Thyroid gland (tissue), 4 donors: ENCODE results near the gene SEC14L5. TPM values are rescaled to one million over a fixed set of nuclear protein-coding genes. Genes with fewer than 3 reads are reported as not detected.
"Not testable (repeated sequence)": the region's sequence is repeated elsewhere in the genome, so short reads cannot be mapped to it uniquely, and the experiment has no call there.

Source experiments
- DNase-seq, 2 donors: peaks; one replicate each; pipeline ENCODE4 v3.0.0-alpha.2; 2019
- H3K27ac ChIP-seq, 3 donors: fragments of 200-600 bp; sonication (generic); 1 replicate in 2 of 3; 2 replicates in 1 of 3; pipeline ENCODE4 v1.5.1; 2016 to 2019; ENCODE audit warnings: mild to moderate bottlenecking in 1 of 3, moderate library complexity in 1 of 3
- H3K27me3 ChIP-seq: fragments of 200-600 bp; sonication (generic); one replicate; pipeline ENCODE4 v1.5.1; 2019
- H3K36me3 ChIP-seq, 2 donors: fragments of 200-600 bp; sonication (generic); one replicate each; pipeline ENCODE4 v1.5.1; 2016 to 2019
- H3K4me1 ChIP-seq, 2 donors: fragments of 200-600 bp; sonication (generic); one replicate each; pipeline ENCODE4 v1.5.1; 2017 to 2019
- H3K4me3 ChIP-seq, 3 donors: fragments of 200-600 bp; sonication (generic); replicated peaks in 1 of 3; 1 replicate in 2 of 3; 2 replicates in 1 of 3; pipeline ENCODE4 v1.5.1; 2016; ENCODE audit warnings: mild to moderate bottlenecking in 1 of 3
- H3K9me3 ChIP-seq: fragments of 200-600 bp; sonication (generic); one replicate; pipeline ENCODE4 v1.5.1; 2017
- POLR2A ChIP-seq, 2 donors: fragments of 450-650 bp; IDR thresholded peaks; one replicate each; pipeline ENCODE4 v1.6.1; 2017; ENCODE audit warnings: antibody characterized with exemption in 2 of 2, mild to moderate bottlenecking in 2 of 2, moderate library complexity in 1 of 2
- WGBS, 2 donors: methylation state at CpG; one replicate each; pipeline ENCODE4 v1.1.5; 2017; 5-methylcytosine and 5-hydroxymethylcytosine counted together
- intact Hi-C: fragments of 100-400 bp; cut with DNase I; formaldehyde crosslinking; loops from one replicate; pipeline ENCODE4 v1.15.1; 2023
- total RNA-seq, 4 donors: library from RNA; depleted of rRNA; stranded (reverse); fragments of >200 nt; gene quantifications; one replicate each; pipeline ENCODE4 v1.2.3, GENCODE V29; 2016
- TF ChIP-seq, protein P1 (sequence below), 6 experiments: fragments of 200-600 bp in 3 of 6; fragments of 450-650 bp in 3 of 6; sonication (generic) in 3 of 6; IDR thresholded peaks; one replicate each; pipeline ENCODE4 v1.5.1; 2016 to 2019; ENCODE audit warnings: antibody characterized with exemption in 6 of 6, mild to moderate bottlenecking in 2 of 6, inconsistent platforms in 1 of 6, moderate library complexity in 1 of 6

Gene SEC14L5
- total RNA-seq, 4 donors from 2014 or later = 0.11 to 0.33 (median 0.21) TPM

GRCh38 chr16:5042574-5043171 lies 84.5 kb downstream of the SEC14L5 start:
- Histone ChIP-seq H3K27me3 (no peaks in the 10 kb centered on the region), H3K27ac (no peak overlapping the region), H3K4me3 (no peak overlapping the region), H3K36me3 (peaks cover 0 to 4% of the 10 kb centered on the region in 2 donors), H3K4me1 (peaks cover 0 to 3% of the 10 kb centered on the region in 2 donors), H3K9me3 (no peaks in the 10 kb centered on the region)
- WGBS, 2 donors = 69 to 70% methylated on average over 13 to 14 of the region's 14 CpGs
- intact Hi-C loops = no loop called here
- TF ChIP-seq, protein P1, sequence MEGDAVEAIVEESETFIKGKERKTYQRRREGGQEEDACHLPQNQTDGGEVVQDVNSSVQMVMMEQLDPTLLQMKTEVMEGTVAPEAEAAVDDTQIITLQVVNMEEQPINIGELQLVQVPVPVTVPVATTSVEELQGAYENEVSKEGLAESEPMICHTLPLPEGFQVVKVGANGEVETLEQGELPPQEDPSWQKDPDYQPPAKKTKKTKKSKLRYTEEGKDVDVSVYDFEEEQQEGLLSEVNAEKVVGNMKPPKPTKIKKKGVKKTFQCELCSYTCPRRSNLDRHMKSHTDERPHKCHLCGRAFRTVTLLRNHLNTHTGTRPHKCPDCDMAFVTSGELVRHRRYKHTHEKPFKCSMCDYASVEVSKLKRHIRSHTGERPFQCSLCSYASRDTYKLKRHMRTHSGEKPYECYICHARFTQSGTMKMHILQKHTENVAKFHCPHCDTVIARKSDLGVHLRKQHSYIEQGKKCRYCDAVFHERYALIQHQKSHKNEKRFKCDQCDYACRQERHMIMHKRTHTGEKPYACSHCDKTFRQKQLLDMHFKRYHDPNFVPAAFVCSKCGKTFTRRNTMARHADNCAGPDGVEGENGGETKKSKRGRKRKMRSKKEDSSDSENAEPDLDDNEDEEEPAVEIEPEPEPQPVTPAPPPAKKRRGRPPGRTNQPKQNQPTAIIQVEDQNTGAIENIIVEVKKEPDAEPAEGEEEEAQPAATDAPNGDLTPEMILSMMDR (IDR thresholded peaks at IDR 0.05) = no peak
- no peak for TF ChIP-seq POLR2A (IDR thresholded peaks at IDR 0.05)
- no peak for DNase-seq

- peaks cover 0 to 3% of the 10 kb centered on the region in 2 donors for H3K4me1 ChIP-seq
- peaks cover 0 to 4% of the 10 kb centered on the region in 2 donors for H3K36me3 ChIP-seq
- no peak overlapping the region for H3K27ac ChIP-seq
- intact Hi-C loops = no loop called here
- no peak for DNase-seq
- WGBS, 2 donors = 91 to 93% methylated on average over 4 to 8 of the region's 8 CpGs
- no peak overlapping the region for H3K4me3 ChIP-seq
- TF ChIP-seq POLR2A (IDR thresholded peaks at IDR 0.05) = no peak
- TF ChIP-seq, protein P1 (IDR thresholded peaks at IDR 0.05) = no peak
- no peaks in the 10 kb centered on the region for H3K27me3 ChIP-seq
- no peaks in the 10 kb centered on the region for H3K9me3 ChIP-seq
Observed at GRCh38 chr16:5044011-5044540, 85.9 kb downstream of the SEC14L5 start.

GRCh38 chr16:5044581-5044980 lies 86.5 kb downstream of the SEC14L5 start:
- DNase-seq, H3K27ac ChIP-seq, intact Hi-C loops, H3K4me1 ChIP-seq, H3K9me3 ChIP-seq, H3K27me3 ChIP-seq, H3K36me3 ChIP-seq, H3K4me3 ChIP-seq: not testable (repeated sequence)
- WGBS, 2 donors = 91 to 97% methylated on average over 11 of the region's 11 CpGs

DNA sequence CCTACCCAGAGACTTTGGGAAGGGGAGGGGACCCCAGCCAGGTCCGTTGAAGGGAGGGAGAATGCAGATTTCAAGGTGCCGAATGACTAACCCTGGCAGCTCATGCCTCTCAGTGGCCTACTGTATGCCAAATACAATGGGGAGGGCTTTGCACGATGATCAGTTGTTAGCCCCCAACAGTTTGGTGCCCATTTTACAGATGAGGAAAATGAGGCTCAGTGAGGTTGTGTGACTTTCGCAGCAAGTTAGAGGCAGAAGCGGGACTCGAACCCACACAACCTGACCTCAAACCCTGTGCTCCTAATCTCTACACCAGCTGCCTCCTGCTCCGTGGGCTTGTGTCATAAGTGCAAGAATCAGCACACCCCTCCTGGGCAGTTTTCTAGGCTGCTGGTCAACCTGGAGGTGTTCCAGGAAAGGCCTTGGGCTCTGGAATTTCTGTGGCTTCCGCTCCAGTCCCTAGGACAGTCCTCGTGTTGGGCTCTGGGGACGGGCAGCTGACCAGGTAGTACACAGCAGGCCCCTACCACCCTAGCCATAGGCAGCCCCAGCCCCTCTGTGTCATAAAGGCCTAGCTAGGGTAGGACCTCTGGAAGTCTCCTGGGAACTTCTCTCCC lies 87.5 kb downstream of the SEC14L5 start:
- no peak for DNase-seq
- WGBS, 2 donors = 90 to 91% methylated on average over 10 of the region's 10 CpGs
- TF ChIP-seq POLR2A (IDR thresholded peaks at IDR 0.05) = no peak
- TF ChIP-seq, protein P1 (IDR thresholded peaks at IDR 0.05) = no peak
- H3K4me3 ChIP-seq = no peak overlapping the region
- H3K27me3 ChIP-seq = no peaks in the 10 kb centered on the region
- H3K36me3 ChIP-seq = peaks cover 0 to 4% of the 10 kb centered on the region in 2 donors
- H3K9me3 ChIP-seq = no peaks in the 10 kb centered on the region
- peaks cover 0 to 3% of the 10 kb centered on the region in 2 donors for H3K4me1 ChIP-seq
- no peak overlapping the region for H3K27ac ChIP-seq
- intact Hi-C loops = no loop called here

DNA sequence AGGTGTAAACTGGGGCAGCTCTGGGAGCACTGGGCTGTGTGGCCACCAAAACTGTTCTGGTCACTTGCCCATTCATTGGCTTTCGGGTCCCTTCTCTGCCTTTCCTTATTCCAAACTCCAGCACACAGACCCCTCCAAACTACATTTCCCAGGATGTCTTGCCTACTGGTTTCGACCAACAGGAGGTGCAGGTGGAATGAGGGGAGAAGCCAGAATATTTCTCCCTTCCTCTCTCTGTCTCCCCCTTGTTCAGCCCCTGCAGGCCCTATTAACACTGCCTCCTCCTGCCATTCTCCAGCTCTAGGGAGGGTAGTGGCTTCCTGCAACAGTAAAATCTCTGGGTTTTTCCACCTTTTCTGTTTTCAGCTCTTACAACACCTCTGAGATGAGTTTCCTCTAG lies 88.8 kb downstream of the SEC14L5 start:
- TF ChIP-seq, protein P1 (IDR thresholded peaks at IDR 0.05) = no peak
- TF ChIP-seq POLR2A (IDR thresholded peaks at IDR 0.05) = no peak
- Histone ChIP-seq H3K4me1 (no peaks in the 10 kb centered on the region), H3K9me3 (no peaks in the 10 kb centered on the region), H3K4me3 (no peak overlapping the region), H3K27me3 (no peaks in the 10 kb centered on the region), H3K27ac (no peak overlapping the region), H3K36me3 (peaks cover 0 to 4% of the 10 kb centered on the region in 2 donors)
- intact Hi-C loops = no loop called here
- no peak for DNase-seq
- 87 to 91% methylated on average over 2 of the region's 2 CpGs for WGBS, 2 donors
